Measurements from ENCODE around the gene CST3.
A peak's percentile ranks its signal among the peaks of the same experiment; 100 is the strongest.
"Not testable (repeated sequence)": the region's sequence is repeated elsewhere in the genome, so short reads cannot be mapped to it uniquely, and the experiment has no call there.

Gene CST3

GRCh38 chr20:23628402-23629016 lies 9.2 kb downstream of the CST3 start:
- no peak for DNase-seq (ENCODE audit: low read depth in 2 of 2)

- no peak for DNase-seq (ENCODE audit: low read depth in 2 of 2)
Observed at GRCh38 chr20:23627501-23627900, 10.3 kb downstream of the CST3 start.

- no peak for DNase-seq (ENCODE audit: low read depth in 2 of 2)
Observed at GRCh38 chr20:23626040-23626620, 11.6 kb downstream of the CST3 start.

- DNase-seq (ENCODE audit: low read depth in 2 of 2) = no peak
Observed at GRCh38 chr20:23625236-23625964, 12.4 kb downstream of the CST3 start.

GRCh38 chr20:23624324-23624691 lies 13.4 kb downstream of the CST3 start:
- no peak for DNase-seq (ENCODE audit: low read depth in 2 of 2)

GRCh38 chr20:23623666-23624323 lies 14.0 kb downstream of the CST3 start:
- DNase-seq (ENCODE audit: low read depth in 2 of 2) = no peak

GRCh38 chr20:23622839-23623343 lies 14.9 kb downstream of the CST3 start:
- DNase-seq (ENCODE audit: low read depth in 2 of 2) = no peak

- DNase-seq (ENCODE audit: low read depth in 2 of 2) = not testable (repeated sequence)
Observed at GRCh38 chr20:23622401-23622800, 15.4 kb downstream of the CST3 start.

- not testable (repeated sequence) for DNase-seq (ENCODE audit: low read depth in 2 of 2)
Observed at GRCh38 chr20:23620670-23621386, 16.9 kb downstream of the CST3 start.

GRCh38 chr20:23614163-23614562 lies 23.6 kb downstream of the CST3 start:
- DNase-seq (ENCODE audit: low read depth in 2 of 2) = no peak

- DNase-seq (ENCODE audit: low read depth in 2 of 2) = no peak
Observed at GRCh38 chr20:23613676-23614075, 24.1 kb downstream of the CST3 start.

GRCh38 chr20:23612396-23612795 lies 25.4 kb downstream of the CST3 start:
- DNase-seq (ENCODE audit: low read depth in 2 of 2) = no peak

GRCh38 chr20:23609486-23610109 lies 28.2 kb downstream of the CST3 start:
- no peak for DNase-seq (ENCODE audit: low read depth in 2 of 2)

- no peak for DNase-seq (ENCODE audit: low read depth in 2 of 2)
Observed at GRCh38 chr20:23608251-23608846, 29.4 kb downstream of the CST3 start.

- no peak for DNase-seq (ENCODE audit: low read depth in 2 of 2)
Observed at GRCh38 chr20:23607497-23608245, 30.1 kb downstream of the CST3 start.

- DNase-seq (ENCODE audit: low read depth in 2 of 2) = peak; percentile 60 to 62
Observed at GRCh38 chr20:23606652-23607049, 31.1 kb downstream of the CST3 start.

GRCh38 chr20:23605867-23606651 lies 31.7 kb downstream of the CST3 start, which contains the start of gene CST9:
CST9 (minus strand) TSS chr20:23605917; CDS start chr20:23605864, 53 bp downstream.
- DNase-seq (ENCODE audit: low read depth in 2 of 2) = no peak

- DNase-seq (ENCODE audit: low read depth in 2 of 2) = no peak
Observed at GRCh38 chr20:23604306-23604705, 33.4 kb downstream of the CST3 start.

- no peak for DNase-seq (ENCODE audit: low read depth in 2 of 2)
Observed at GRCh38 chr20:23603321-23603720, 34.4 kb downstream of the CST3 start.
